ENCODE measurements around the gene MEAK7. TPM values are rescaled to one million over a fixed set of nuclear protein-coding genes. Genes with fewer than 3 reads are reported as not detected.
A peak's percentile ranks its signal among the peaks of the same experiment; 100 is the strongest.

The MEAK7 gene
- total RNA-seq, 1 donor from 2014 or later = 30.3 TPM

DNA sequence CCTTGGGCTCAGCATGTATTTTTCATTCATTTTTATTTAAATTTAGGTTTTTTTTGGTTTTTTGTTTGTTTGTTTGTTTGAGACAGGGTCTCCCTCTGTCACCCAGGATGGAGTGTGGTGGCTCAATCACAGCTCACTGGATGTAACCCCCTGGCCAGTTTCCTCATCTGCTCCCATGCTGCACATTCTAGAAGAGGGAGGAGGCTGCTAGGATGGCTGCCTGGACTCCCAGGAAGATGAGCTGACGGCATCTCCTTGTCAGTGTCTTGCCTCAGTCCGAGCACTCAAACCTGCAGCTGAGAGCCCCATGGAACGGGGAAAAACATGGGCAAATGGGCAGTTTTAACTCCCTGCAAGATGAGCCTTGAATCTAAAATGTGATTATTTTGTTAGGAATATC, 7.5 kb downstream of the MEAK7 start:
- Mint-ChIP-seq H3K27me3 (no peaks in the 10 kb centered on the region), H3K27ac (no peak overlapping the region), H3K4me3 (no peak overlapping the region), H3K36me3 (peaks cover 39% of the 10 kb centered on the region), H3K4me1 (ENCODE audit: unreplicated experiment) (peaks cover 8% of the 10 kb centered on the region), H3K9me3 (peaks cover 9% of the 10 kb centered on the region)
- TF ChIP-seq, protein P1, sequence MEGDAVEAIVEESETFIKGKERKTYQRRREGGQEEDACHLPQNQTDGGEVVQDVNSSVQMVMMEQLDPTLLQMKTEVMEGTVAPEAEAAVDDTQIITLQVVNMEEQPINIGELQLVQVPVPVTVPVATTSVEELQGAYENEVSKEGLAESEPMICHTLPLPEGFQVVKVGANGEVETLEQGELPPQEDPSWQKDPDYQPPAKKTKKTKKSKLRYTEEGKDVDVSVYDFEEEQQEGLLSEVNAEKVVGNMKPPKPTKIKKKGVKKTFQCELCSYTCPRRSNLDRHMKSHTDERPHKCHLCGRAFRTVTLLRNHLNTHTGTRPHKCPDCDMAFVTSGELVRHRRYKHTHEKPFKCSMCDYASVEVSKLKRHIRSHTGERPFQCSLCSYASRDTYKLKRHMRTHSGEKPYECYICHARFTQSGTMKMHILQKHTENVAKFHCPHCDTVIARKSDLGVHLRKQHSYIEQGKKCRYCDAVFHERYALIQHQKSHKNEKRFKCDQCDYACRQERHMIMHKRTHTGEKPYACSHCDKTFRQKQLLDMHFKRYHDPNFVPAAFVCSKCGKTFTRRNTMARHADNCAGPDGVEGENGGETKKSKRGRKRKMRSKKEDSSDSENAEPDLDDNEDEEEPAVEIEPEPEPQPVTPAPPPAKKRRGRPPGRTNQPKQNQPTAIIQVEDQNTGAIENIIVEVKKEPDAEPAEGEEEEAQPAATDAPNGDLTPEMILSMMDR (conservative IDR thresholded peaks at IDR 0.05) = no peak
- no peak for DNase-seq (ENCODE audit: extremely low spot score, unreplicated experiment)

DNA sequence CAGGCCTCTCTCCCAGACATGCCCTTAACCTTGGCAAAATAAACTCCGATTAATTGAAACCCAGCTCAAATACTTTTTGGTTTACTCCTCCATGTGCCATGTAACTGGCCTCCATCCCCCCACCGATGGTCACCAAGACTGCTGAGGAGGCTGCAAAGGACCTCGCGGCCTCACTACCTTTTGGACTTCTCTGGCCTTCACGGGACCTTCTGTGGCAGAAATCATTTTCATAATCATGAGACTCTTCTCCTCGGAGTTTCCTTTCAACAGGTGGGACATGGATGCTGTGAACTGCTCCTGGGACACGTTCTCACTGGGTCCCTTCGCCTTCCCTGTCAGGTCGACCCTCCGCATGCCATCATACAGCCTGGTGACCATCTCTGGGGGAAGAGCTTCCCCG, 9.0 kb downstream of the MEAK7 start:
- TF ChIP-seq, protein P1 (conservative IDR thresholded peaks at IDR 0.05) = no peak
- peaks cover 9% of the 10 kb centered on the region for H3K9me3 Mint-ChIP-seq
- no peak overlapping the region for H3K4me3 Mint-ChIP-seq
- no peak for DNase-seq (ENCODE audit: extremely low spot score, unreplicated experiment)
- no peaks in the 10 kb centered on the region for H3K27me3 Mint-ChIP-seq
- no peak overlapping the region for H3K27ac Mint-ChIP-seq
- peaks cover 41% of the 10 kb centered on the region for H3K36me3 Mint-ChIP-seq
- peaks cover 3% of the 10 kb centered on the region for H3K4me1 Mint-ChIP-seq (ENCODE audit: unreplicated experiment)

DNA sequence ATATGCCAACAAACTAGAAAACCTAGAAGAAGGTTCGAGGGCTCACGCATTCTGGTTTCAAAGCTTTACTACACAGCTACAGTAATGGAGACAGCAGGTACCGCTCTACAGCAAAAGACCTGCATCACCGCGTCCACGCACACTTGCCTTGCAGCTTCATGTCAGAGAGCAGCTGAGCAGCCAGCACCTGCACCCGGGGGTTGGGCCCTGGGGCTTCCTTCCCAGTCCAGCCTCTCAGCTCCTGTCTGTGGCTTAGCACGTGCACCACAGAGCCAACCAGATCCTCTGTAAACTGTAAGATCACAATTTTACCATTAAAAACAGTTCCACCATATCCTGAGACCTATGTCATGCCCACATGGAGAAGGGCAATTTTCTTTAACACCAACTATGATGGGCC, 15.3 kb downstream of the MEAK7 start:
- TF ChIP-seq, protein P1 (conservative IDR thresholded peaks at IDR 0.05) = no peak
- Mint-ChIP-seq H3K27me3 (no peaks in the 10 kb centered on the region), H3K36me3 (peaks cover 23% of the 10 kb centered on the region), H3K4me1 (ENCODE audit: unreplicated experiment) (peaks cover 8% of the 10 kb centered on the region), H3K4me3 (no peak overlapping the region), H3K9me3 (peaks cover 4% of the 10 kb centered on the region), H3K27ac (no peak overlapping the region)
- peak; percentile 53 for DNase-seq (ENCODE audit: extremely low spot score, unreplicated experiment)

DNA sequence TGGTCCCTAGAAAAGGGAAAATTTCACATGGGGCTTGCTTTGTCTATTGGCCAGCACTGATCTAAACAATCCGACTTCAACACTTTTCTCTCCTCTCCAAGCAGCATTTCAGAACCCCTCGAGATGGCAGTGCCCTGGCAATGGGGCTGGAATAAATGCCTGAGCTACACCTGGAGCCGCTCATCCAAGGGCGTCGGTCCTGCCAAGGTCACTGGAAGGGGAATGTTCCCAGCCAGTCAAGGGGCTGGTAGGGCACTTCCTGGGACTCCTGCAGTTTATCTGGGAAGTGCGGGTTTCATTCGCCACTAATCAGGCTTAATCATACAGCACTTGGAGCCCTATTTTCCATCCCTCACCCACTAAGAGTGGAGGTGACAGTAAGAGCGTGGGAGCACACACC, 17.1 kb downstream of the MEAK7 start:
- peaks cover 8% of the 10 kb centered on the region for H3K4me1 Mint-ChIP-seq (ENCODE audit: unreplicated experiment)
- peak; percentile 37 for DNase-seq (ENCODE audit: extremely low spot score, unreplicated experiment)
- TF ChIP-seq, protein P1 (conservative IDR thresholded peaks at IDR 0.05) = no peak
- H3K36me3 Mint-ChIP-seq = peaks cover 18% of the 10 kb centered on the region
- no peaks in the 10 kb centered on the region for H3K27me3 Mint-ChIP-seq
- H3K27ac Mint-ChIP-seq = no peak overlapping the region
- no peaks in the 10 kb centered on the region for H3K9me3 Mint-ChIP-seq
- H3K4me3 Mint-ChIP-seq = no peak overlapping the region

DNA sequence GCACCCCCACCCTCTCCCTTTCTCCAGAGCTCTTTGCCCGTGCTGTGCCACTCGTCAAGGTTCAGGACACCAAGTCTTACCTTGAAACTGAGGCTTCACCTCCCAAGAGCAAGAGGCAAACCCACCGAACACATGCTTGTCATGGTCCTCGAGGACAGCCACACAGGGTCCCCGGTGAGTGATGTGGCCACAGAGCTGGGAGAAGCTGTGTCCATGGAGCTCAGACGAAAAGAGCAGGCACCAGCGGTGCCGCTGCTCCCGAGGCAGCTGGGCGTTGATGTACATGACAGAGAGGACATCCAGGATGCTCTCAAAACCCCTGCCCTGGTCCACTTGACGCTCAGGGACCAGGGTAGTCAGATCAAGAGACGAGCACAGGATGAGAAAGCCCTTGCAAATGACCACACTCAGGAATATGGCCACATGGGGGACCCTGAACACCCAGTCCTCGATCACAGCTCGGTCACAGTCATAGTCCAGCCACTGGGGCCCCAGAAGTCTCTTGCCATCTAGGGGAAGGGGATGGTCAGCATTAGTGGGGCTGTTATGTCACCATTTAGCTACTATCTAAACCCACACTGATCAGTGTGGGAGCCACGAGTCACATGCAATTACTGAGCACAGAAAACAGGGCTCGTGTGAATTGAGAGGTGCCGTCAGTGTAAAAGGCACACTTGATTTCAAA, 17.8 kb downstream of the MEAK7 start:
- Mint-ChIP-seq H3K36me3 (peaks cover 18% of the 10 kb centered on the region), H3K4me3 (no peak overlapping the region), H3K9me3 (no peaks in the 10 kb centered on the region), H3K27ac (no peak overlapping the region), H3K4me1 (ENCODE audit: unreplicated experiment) (peaks cover 8% of the 10 kb centered on the region), H3K27me3 (no peaks in the 10 kb centered on the region)
- DNase-seq (ENCODE audit: extremely low spot score, unreplicated experiment) = no peak
- TF ChIP-seq, protein P1 (conservative IDR thresholded peaks at IDR 0.05) = no peak
